Astrocyte of the cerebellum (primary cell): ENCODE data around the gene VCL.
A peak's percentile ranks its signal among the peaks of the same experiment; 100 is the strongest.

ENCODE experiments used
- DNase-seq: peaks from one replicate; pipeline ENCODE4 v3.0.0-alpha.2; 2011; ENCODE audit warnings: low read depth
- H3K4me3 ChIP-seq: 2 replicates; pipeline ENCODE4 v1.5.1; 2011; ENCODE audit warnings: mild to moderate bottlenecking, low read depth, low read length, moderate library complexity
- CTCF ChIP-seq: IDR thresholded peaks from 2 replicates; pipeline ENCODE4 v1.5.1; 2012; ENCODE audit warnings: low read length, low read depth, moderate library complexity, mild to moderate bottlenecking; ENCODE audit errors: missing control alignments
- in situ Hi-C: cut with HindIII; loops from 2 replicates; pipeline ENCODE4 v1.10.0; 2017; ENCODE audit warnings: low sequenced_read_pairs

Gene VCL

DNA sequence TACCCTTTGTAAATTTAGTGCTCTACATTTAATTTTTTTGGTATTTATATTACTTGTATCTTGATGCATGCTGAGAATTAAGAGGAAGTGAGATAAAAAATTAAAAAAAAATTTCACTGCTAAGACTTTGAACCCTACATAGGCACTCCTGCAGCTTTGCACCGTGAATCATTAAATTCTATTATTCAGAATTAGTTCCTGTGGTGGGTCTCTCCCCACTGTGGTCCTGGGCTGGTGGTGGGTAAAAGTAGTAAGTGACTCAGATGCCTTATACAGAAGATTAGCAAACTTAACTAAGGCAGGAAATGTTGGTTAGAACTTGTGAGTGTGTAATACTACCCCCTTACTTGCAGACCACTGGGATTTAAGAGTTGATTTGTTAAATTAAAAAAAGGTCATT, 80.1 kb downstream of the VCL start:
- no peak overlapping the region for H3K4me3 ChIP-seq
- in situ Hi-C loops: no loop called here
- no peak for TF ChIP-seq CTCF
- peak; percentile 80 for DNase-seq

GRCh38 chr10:74079028-74079935, 81.4 kb downstream of the VCL start:
- in situ Hi-C loops: no loop called here
- TF ChIP-seq CTCF: no peak
- no peak overlapping the region for H3K4me3 ChIP-seq
- DNase-seq: no peak

DNA sequence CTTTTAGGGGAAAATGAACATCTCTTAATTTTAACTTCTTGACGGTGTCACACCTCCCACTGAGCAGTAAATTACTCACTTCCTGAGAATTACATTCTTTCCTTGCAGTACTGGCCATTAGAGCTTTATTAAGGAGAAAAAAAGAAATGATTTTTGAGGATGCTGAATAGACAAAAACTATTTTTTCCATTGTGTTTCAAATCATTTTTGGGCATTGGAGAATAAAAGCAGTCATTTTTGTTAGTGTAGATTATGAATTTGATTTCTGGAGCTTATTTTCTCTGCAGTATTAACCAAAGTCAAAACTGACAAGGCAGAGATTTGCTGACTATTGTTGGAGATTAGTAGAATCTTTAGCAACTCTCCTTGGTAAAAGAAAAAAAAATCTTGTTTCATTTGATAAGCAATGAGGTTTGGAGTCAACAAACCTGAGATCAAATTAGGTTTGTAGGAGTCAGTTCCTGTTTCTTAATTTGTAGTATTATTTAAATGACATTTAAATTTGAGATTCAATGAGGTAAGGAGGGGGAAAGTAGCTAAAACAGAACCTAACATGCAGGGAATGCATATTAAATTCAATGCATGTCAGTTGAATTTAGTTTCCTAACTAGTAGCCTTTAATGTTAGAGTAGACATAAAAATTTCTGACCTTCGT, 82.1 kb downstream of the VCL start:
- no peak for DNase-seq
- TF ChIP-seq CTCF: no peak
- H3K4me3 ChIP-seq: no peak overlapping the region
- in situ Hi-C loops: no loop called here

DNA sequence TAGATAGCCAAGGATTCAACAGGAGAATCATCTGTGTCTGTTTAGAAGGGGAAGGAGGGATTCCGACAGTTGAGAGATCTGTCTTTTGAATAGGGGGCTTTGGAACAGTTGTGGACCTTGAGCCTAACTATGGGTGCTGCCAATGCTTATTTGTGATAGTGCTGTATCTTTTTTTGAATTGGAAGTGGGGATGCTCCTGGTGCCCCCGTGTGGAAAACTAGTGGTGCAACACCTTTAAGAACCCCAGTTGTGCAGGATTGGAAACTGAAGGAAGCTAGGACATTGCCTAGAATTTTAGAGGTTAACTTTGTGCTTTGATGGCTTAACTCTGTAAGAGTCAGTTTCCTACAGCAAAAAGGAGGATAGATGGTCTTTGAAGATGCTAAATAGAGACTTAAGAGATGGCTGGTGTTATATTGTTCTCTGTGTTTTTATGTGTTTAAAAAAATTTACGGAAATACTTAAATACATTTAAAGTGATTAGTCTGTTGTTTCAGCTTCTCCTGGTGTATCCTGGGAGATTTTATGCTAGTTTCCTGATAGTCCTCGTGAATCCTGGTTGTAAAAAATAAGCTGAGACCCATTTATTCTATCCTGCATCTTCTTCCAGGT, 83.4 kb downstream of the VCL start:
- peak; percentile 81 for TF ChIP-seq CTCF
- in situ Hi-C loops: no loop called here
- H3K4me3 ChIP-seq: no peak overlapping the region
- DNase-seq: no peak

- DNase-seq: no peak
- in situ Hi-C loops: no loop called here
- no peak for TF ChIP-seq CTCF
- H3K4me3 ChIP-seq: no peak overlapping the region
Measured at GRCh38 chr10:74081941-74082718, 84.2 kb downstream of the VCL start.

GRCh38 chr10:74083304-74083703, 85.4 kb downstream of the VCL start:
- DNase-seq: no peak
- in situ Hi-C loops: no loop called here
- no peak for TF ChIP-seq CTCF
- H3K4me3 ChIP-seq: no peak overlapping the region
